ENCODE data around the gene SIAH3. TPM values are rescaled to one million over a fixed set of nuclear protein-coding genes. Genes with fewer than 3 reads are reported as not detected.

The SIAH3 gene
- total RNA-seq, 6 experiments from 2014 or later = not detected

GRCh38 chr13:45732916-45733315, 118.6 kb downstream of the SIAH3 start:
- WGBS (ENCODE audit: insufficient coverage, low coverage, low lambda C conversion rate, missing lambda C conversion rate) = 40% methylated on average over 5 of the region's 5 CpGs
- H3K36me3 ChIP-seq = no peaks in the 10 kb centered on the region
- no peaks in the 10 kb centered on the region for H3K27me3 ChIP-seq
- H3K27ac ChIP-seq = no peak overlapping the region
- ATAC-seq = no peak
- no peaks in the 10 kb centered on the region for H3K9me3 ChIP-seq
- no peak for DNase-seq
- intact Hi-C loops (cut with DNase I) = no loop called here
- H3K4me1 ChIP-seq = no peaks in the 10 kb centered on the region
- TF ChIP-seq CTCF (IDR thresholded peaks at IDR 0.05) = no peak
- TF ChIP-seq POLR2A (IDR thresholded peaks at IDR 0.05) = no peak
- no peak overlapping the region for H3K4me3 ChIP-seq

DNA sequence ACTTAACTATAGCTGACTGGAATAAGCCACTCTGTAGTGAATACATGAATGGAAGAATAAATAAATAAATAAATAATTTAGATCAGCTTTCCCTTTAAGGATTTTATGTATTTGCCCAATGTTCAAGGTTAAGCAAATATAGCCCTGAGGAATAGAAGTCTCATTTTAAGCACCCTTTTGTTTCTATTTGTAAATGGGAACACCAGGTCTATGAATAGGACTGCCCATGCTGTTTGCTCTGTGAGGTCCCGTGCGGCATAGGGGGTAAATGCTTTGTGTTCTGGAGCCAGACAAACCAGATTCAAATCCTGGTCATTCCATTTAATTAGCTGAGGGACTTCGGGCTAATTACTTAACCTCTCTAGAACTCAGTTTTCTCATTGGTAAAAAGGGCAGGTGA, 120.1 kb downstream of the SIAH3 start:
- no peaks in the 10 kb centered on the region for H3K4me1 ChIP-seq
- WGBS (ENCODE audit: insufficient coverage, low coverage, low lambda C conversion rate, missing lambda C conversion rate) = 60% methylated on average over 3 of the region's 3 CpGs
- DNase-seq (no peak), ATAC-seq (no peak)
- TF ChIP-seq CTCF (IDR thresholded peaks at IDR 0.05) (no peak), POLR2A (IDR thresholded peaks at IDR 0.05) (no peak)
- no peaks in the 10 kb centered on the region for H3K36me3 ChIP-seq
- H3K27ac ChIP-seq = no peak overlapping the region
- H3K9me3 ChIP-seq = no peaks in the 10 kb centered on the region
- no peak overlapping the region for H3K4me3 ChIP-seq
- intact Hi-C loops (cut with DNase I) = no loop called here
- H3K27me3 ChIP-seq = no peaks in the 10 kb centered on the region

GRCh38 chr13:45728759-45729158, 122.8 kb downstream of the SIAH3 start:
- H3K36me3 ChIP-seq = no peaks in the 10 kb centered on the region
- 60% methylated on average over 6 of the region's 6 CpGs for WGBS (ENCODE audit: insufficient coverage, low coverage, low lambda C conversion rate, missing lambda C conversion rate)
- peak in 1 of 4 donors; percentile 31 for ATAC-seq
- intact Hi-C loops (cut with DNase I) = no loop called here
- TF ChIP-seq CTCF (IDR thresholded peaks at IDR 0.05) (peak in 1 of 4 donors; percentile 8), POLR2A (IDR thresholded peaks at IDR 0.05) (no peak)
- no peaks in the 10 kb centered on the region for H3K9me3 ChIP-seq
- no peak for DNase-seq
- H3K27ac ChIP-seq = no peak overlapping the region
- no peaks in the 10 kb centered on the region for H3K27me3 ChIP-seq
- H3K4me3 ChIP-seq = no peak overlapping the region
- no peaks in the 10 kb centered on the region for H3K4me1 ChIP-seq

Small RNAs within 50 kb of the gene (small RNA-seq; reads per million reads assigned to genes)
- gene RF00017 = 0 reads per million in 2 experiments

Other genes starting within 250 kb of the SIAH3 start
- not detected for gene ERICH6B, start 236.0 kb downstream of the SIAH3 start, total RNA-seq
- gene CBY2, start 149.4 kb downstream of the SIAH3 start, total RNA-seq = not detected
- 10 to 100 TPM; 20.3 to 52.8 (median 50.3) TPM for gene ZC3H13, start 201.0 kb upstream of the SIAH3 start, total RNA-seq

All from right lobe of liver (tissue), 6 donors.